HG02973 (cell line): ENCODE data around the gene PAPOLG.

Source experiments
- ATAC-seq: cut with Tn5 transposase; IDR thresholded peaks from one replicate; pipeline ENCODE4 v1.9.1; 2021; ENCODE audit warnings: moderate library complexity; ENCODE audit not compliant: unreplicated experiment

PAPOLG gene

DNA sequence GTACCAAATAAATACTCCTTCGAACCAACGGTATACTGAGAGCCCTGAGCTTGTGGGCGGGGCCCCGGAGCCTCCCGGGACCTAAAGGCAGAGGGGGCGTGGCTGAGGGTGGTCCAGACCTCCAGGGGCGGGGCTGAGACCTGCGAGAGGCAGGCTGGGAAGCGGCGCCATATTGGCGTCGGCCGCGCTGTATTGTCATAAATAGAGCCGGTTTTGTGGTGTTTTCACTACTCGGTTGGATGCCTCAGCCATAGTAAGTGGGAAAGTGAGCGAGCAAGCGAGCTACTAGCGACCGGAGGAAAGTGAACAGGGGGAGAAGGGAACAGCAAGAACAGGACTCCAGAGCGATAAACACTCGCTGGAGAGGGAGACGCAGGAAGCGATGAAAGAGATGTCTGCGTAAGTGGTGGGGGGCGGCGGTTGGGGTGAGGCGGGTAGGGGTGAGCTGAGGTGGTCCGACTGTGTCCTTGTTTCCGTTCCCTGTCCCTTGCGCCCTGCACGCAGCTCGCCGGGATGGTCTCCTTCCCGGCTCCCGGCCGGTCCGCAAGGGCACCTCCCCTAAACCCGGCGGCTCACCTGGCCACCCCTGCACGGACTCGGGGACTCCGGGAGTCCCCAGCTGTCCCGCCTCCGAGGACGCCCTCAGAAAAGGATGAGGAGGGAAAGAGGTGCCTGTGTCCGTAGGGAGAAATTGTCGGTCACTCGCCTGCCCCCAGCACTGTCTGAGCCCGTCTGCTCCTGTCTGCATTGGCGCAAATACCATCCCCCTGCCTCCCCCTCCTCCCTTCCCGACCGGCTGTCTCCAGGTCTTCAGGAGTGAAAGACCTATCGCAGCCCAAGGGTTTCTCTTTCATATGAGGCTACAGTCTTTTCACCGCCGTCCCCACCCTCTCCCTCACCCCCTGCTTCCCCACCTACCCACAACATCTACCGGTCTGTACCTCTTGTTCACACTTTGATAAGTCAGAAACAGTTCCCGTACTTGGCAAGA lies at the start of gene PAPOLG:
Gene PAPOLG, plus strand, starts transcription at position 172 of the 991 bp plus-strand sequence. Its CDS starts 211 bp downstream, at position 383.
- peak; percentile 97 for ATAC-seq

GRCh38 chr2:60707750-60708371 lies 48.2 kb upstream of the PAPOLG start:
- ATAC-seq = no peak

DNA sequence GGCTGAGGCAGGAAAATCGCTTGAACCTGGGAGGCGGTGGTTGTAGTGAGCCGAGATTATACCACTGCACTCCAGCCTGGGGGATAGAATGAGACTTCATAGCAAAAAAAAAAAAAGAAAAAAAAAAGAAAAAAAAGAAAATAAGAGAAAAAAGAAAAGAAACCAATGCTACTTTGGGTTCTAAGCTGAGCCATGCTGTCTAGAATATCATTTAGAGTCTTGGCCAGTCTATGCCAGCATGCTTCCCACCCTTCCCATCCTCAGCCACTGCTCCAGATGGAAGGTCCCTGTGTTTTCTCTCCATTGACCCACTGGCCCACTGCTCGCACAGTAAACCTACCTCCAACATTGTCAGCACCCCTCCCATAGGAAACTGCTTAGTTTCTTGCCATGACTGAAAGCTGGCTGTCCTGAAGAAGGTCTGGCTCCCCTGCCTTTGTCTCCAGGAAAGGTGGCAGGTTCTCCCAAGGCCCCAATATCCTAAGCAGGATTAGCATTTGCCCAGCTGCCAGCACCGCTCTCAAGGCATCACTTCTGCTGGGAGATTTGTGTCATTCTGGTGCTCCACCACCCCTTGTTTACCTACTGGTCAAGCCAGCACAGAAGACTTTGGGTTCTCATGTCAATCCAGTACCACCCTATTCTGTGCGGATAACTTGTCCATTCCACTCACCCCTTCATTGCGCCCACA lies 47.3 kb upstream of the PAPOLG start:
- no peak for ATAC-seq

- no peak for ATAC-seq
Observed at GRCh38 chr2:60710707-60711106, 45.4 kb upstream of the PAPOLG start.

- ATAC-seq = no peak
Observed at GRCh38 chr2:60715561-60715960, 40.5 kb upstream of the PAPOLG start.

DNA sequence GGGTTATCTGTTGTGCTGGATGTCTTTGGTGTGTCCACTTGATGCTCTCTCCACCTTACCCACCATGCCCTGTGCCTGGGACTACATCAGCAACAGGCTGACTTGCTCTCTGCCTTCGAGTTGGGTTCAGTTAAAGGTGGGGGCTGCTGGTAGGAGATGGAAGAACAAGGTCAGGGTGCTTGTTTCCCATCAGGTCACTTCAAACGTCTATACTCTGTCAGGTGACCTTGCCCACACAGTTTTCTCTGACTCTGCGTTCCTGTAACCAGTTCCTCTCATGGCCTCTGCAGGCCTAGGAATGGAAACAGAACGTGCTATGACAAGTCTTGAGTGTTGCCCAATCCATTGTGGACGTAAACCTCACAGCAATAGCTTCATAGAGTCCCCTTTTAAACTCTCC lies 38.4 kb upstream of the PAPOLG start:
- ATAC-seq = no peak

GRCh38 chr2:60719331-60719730 lies 36.7 kb upstream of the PAPOLG start:
- no peak for ATAC-seq

GRCh38 chr2:60725466-60725865 lies 30.6 kb upstream of the PAPOLG start:
- no peak for ATAC-seq

- no peak for ATAC-seq
Observed at GRCh38 chr2:60728855-60729254, 27.2 kb upstream of the PAPOLG start.

- no peak for ATAC-seq
Observed at GRCh38 chr2:60735496-60736250, 20.4 kb upstream of the PAPOLG start.

- ATAC-seq = no peak
Observed at GRCh38 chr2:60738679-60739078, 17.4 kb upstream of the PAPOLG start.

DNA sequence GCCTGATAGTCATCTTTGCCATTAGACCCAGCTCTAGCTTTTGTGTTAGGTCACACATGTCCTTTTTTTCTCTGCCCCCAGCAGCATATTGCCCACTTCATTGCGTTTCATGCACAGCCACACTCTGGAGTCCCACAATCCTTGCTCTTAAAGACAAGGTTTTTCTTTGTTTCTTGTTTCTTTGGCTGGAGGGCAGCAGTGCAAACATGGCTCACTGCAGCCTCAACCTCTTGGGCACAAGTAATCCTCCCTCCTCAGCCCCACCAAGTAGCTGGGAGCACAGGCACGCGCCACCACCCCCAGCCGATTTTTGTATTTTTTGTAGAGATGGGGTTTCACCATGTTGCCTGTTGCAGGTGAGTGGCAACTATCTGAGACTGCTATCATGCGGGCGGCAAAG lies 16.9 kb upstream of the PAPOLG start:
- ATAC-seq = no peak

DNA sequence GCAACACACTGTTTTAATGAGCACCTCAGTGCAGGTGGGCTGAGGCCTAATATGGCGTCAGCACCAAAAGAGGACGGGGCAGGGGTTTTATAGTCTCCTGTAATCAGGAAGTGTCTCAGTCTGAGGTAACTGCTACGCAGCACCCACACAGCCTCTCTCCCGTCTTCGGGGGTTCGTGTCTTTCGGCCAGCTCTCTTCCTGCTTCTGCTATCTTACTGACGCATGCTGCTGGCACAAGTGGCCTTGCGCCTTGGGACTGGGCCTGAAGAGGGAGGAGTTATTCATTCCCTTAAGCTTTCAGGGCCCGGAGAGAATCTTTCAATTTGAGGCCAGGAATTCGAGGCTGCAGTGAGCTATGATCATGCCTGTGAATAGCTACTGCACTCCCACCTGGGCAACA lies 14.5 kb upstream of the PAPOLG start:
- no peak for ATAC-seq

GRCh38 chr2:60742419-60742818 lies 13.6 kb upstream of the PAPOLG start:
- no peak for ATAC-seq

GRCh38 chr2:60745330-60745729 lies 10.7 kb upstream of the PAPOLG start:
- no peak for ATAC-seq

DNA sequence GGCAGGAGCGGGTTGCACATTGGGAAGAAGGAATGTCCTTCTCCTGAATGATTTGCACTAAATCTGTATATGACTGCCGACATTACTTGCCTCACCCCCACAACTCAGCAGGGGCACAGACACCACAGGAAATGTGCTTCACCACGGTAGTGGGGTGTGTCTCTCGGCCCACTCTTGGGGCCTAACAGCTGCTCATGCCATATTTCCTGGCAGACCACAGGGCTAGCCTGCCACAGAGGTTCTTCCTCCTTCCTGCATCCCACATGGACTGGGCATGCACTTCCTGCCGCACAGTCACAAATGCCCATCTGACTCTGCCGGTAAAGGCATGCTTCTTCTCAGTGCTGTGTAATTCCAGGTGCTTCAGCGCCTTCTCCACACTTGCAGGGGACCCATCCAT lies 10.3 kb upstream of the PAPOLG start:
- ATAC-seq = no peak

GRCh38 chr2:60746318-60746717 lies 9.8 kb upstream of the PAPOLG start:
- ATAC-seq = no peak

DNA sequence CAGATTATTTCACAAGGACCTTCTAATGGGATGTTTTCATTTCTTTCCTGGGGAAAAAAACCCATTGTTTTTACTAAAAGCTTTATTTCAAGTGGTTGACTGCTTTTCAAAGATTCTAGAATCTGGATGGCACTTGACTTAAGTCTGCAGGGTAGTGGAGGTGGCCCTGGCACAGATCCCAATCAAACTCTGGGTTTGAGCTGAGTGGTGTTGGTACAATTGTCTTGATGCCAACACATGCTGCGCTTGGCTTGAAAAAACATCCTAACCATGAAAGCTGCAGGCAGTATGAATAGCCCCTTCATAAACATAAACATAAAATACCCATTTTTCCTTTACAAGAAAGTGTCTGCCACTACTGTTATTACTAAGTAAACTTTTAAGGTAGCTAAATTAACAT lies 3.6 kb downstream of the PAPOLG start:
- ATAC-seq = no peak

GRCh38 chr2:60764736-60765534 lies 8.9 kb downstream of the PAPOLG start:
- no peak for ATAC-seq

- no peak for ATAC-seq
Observed at GRCh38 chr2:60766283-60766682, 10.2 kb downstream of the PAPOLG start.
